ENCODE data around the gene HOXA3.

The HOXA3 gene

GRCh38 chr7:27099453-27100370 lies 52.7 kb downstream of the HOXA3 start:
- DNase-seq = no peak

GRCh38 chr7:27098578-27099451 lies 53.6 kb downstream of the HOXA3 start:
- peak; percentile 37 for DNase-seq

GRCh38 chr7:27097686-27098577 lies 54.5 kb downstream of the HOXA3 start:
- no peak for DNase-seq

- DNase-seq = no peak
Observed at GRCh38 chr7:27096768-27097514, 55.4 kb downstream of the HOXA3 start.

- DNase-seq = peak; percentile 85
Observed at GRCh38 chr7:27095897-27096767, 56.3 kb downstream of the HOXA3 start, which contains the start of gene HOXA1. Gene HOXA1 (minus strand): TSS chr7:27096000. CDS start chr7:27095912, 88 bp downstream.

- no peak for DNase-seq
Observed at GRCh38 chr7:27095050-27095896, 57.1 kb downstream of the HOXA3 start.

GRCh38 chr7:27094304-27095049 lies 57.9 kb downstream of the HOXA3 start:
- DNase-seq = no peak

GRCh38 chr7:27093184-27093895 lies 59.0 kb downstream of the HOXA3 start:
- no peak for DNase-seq

- DNase-seq = no peak
Observed at GRCh38 chr7:27092819-27093110, 59.6 kb downstream of the HOXA3 start.

GRCh38 chr7:27091941-27092818 lies 60.2 kb downstream of the HOXA3 start:
- no peak for DNase-seq

GRCh38 chr7:27091105-27091504 lies 61.3 kb downstream of the HOXA3 start:
- DNase-seq = peak; percentile 33

- no peak for DNase-seq
Observed at GRCh38 chr7:27088002-27088922, 64.1 kb downstream of the HOXA3 start.

- DNase-seq = no peak
Observed at GRCh38 chr7:27083646-27084045, 68.7 kb downstream of the HOXA3 start.

GRCh38 chr7:27082171-27082570 lies 70.2 kb downstream of the HOXA3 start:
- no peak for DNase-seq

GRCh38 chr7:27080844-27081436 lies 71.4 kb downstream of the HOXA3 start:
- DNase-seq = no peak

All from DMS153 (cell line).